Glomerular visceral epithelial cell (primary cell): ENCODE data around the gene SAMSN1.

Experiments used
- DNase-seq: peaks from one replicate; pipeline ENCODE4 v3.0.0-alpha.2; 2016; ENCODE audit errors: extremely low spot score

SAMSN1 gene

GRCh38 chr21:14545906-14546480, at the start of gene SAMSN1:
SAMSN1 (minus strand) TSS chr21:14546315; CDS start chr21:14546261, 54 bp downstream.
- DNase-seq: no peak

GRCh38 chr21:14595449-14595848, 49.3 kb upstream of the SAMSN1 start:
- DNase-seq: no peak

GRCh38 chr21:14594967-14595366, 48.9 kb upstream of the SAMSN1 start:
- DNase-seq: no peak

GRCh38 chr21:14593230-14593629, 47.1 kb upstream of the SAMSN1 start:
- no peak for DNase-seq

GRCh38 chr21:14592296-14593000, 46.3 kb upstream of the SAMSN1 start:
- DNase-seq: no peak

GRCh38 chr21:14591882-14592281, 45.8 kb upstream of the SAMSN1 start:
- DNase-seq: no peak

- DNase-seq: no peak
Observed at GRCh38 chr21:14591377-14591776, 45.3 kb upstream of the SAMSN1 start.

GRCh38 chr21:14589855-14590563, 43.9 kb upstream of the SAMSN1 start:
- DNase-seq: no peak

- DNase-seq: no peak
Observed at GRCh38 chr21:14587266-14587665, 41.2 kb upstream of the SAMSN1 start.

- DNase-seq: no peak
Observed at GRCh38 chr21:14585122-14585521, 39.0 kb upstream of the SAMSN1 start.

- DNase-seq: no peak
Observed at GRCh38 chr21:14584357-14585095, 38.4 kb upstream of the SAMSN1 start.

GRCh38 chr21:14583629-14584255, 37.6 kb upstream of the SAMSN1 start:
- no peak for DNase-seq

- DNase-seq: no peak
Observed at GRCh38 chr21:14582934-14583628, 37.0 kb upstream of the SAMSN1 start.

- no peak for DNase-seq
Observed at GRCh38 chr21:14581902-14582457, 35.9 kb upstream of the SAMSN1 start.

- DNase-seq: no peak
Observed at GRCh38 chr21:14573244-14573643, 27.1 kb upstream of the SAMSN1 start.

GRCh38 chr21:14572204-14572780, 26.2 kb upstream of the SAMSN1 start:
- DNase-seq: no peak

- no peak for DNase-seq
Observed at GRCh38 chr21:14569868-14570267, 23.8 kb upstream of the SAMSN1 start.

- no peak for DNase-seq
Observed at GRCh38 chr21:14569026-14569621, 23.0 kb upstream of the SAMSN1 start.

- DNase-seq: no peak
Observed at GRCh38 chr21:14567331-14568279, 21.5 kb upstream of the SAMSN1 start.
